ENCODE data around the gene MAP3K6. TPM values are rescaled to one million over a fixed set of nuclear protein-coding genes. Genes with fewer than 3 reads are reported as not detected.

MAP3K6 gene
- total RNA-seq, 1 donor from 2014 or later = 48.2 TPM

DNA sequence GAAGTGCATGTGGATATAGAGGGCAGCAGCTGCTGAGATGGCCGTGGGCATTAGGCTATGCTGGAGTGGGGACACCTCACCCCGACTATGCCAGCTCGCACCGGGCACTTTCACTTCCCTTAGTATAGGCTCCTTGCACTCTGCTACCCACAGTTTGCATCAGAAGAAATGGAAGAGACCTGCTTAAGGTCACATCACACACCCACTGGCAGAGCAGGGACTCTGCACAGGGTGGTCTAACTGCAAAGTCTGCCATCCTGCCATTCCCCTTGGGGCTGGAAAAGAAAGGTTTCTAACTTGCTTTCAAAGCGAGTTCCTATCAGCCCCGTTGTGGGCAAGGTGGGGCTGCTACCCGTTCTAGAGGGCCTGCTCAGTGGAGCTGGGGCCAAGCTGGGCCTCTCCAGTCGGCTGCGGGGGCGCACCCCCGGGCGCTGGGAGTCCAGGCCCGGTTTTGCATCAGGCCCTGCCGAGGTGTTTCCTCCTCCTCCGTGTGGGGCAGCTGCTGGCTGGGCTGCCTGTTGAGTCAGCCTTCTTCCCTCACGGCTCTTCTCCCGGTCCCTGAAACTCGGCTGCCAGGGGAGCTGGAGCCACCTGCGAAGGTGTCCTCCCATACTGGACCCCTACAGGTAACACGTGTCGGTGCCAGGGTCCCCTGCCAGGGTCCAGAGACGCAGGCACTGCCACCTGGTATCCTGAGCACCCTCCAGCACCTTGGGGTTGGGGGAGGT lies 25.1 kb downstream of the MAP3K6 start, which contains the start of gene SYTL1:
Gene SYTL1 (plus strand): TSS at position 498 of the 728 bp plus-strand sequence. CDS start 3,313 bp downstream, outside the sequence.
- no peak for DNase-seq (ENCODE audit: extremely low spot score, unreplicated experiment)
- peaks cover 31% of the 10 kb centered on the region for H3K4me1 Mint-ChIP-seq (ENCODE audit: unreplicated experiment)
- no peak within 1 kb of the TSS for H3K4me3 Mint-ChIP-seq (ENCODE audit: unreplicated experiment)
- TF ChIP-seq, protein P1, sequence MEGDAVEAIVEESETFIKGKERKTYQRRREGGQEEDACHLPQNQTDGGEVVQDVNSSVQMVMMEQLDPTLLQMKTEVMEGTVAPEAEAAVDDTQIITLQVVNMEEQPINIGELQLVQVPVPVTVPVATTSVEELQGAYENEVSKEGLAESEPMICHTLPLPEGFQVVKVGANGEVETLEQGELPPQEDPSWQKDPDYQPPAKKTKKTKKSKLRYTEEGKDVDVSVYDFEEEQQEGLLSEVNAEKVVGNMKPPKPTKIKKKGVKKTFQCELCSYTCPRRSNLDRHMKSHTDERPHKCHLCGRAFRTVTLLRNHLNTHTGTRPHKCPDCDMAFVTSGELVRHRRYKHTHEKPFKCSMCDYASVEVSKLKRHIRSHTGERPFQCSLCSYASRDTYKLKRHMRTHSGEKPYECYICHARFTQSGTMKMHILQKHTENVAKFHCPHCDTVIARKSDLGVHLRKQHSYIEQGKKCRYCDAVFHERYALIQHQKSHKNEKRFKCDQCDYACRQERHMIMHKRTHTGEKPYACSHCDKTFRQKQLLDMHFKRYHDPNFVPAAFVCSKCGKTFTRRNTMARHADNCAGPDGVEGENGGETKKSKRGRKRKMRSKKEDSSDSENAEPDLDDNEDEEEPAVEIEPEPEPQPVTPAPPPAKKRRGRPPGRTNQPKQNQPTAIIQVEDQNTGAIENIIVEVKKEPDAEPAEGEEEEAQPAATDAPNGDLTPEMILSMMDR (IDR thresholded peaks at IDR 0.05) = no peak
- peak within 1 kb of the TSS; percentile 41 for H3K27ac Mint-ChIP-seq (ENCODE audit: unreplicated experiment)
- peaks cover 6% of the 10 kb centered on the region for H3K36me3 Mint-ChIP-seq (ENCODE audit: unreplicated experiment)
- no peaks in the 10 kb centered on the region for H3K27me3 Mint-ChIP-seq (ENCODE audit: unreplicated experiment)
- no peaks in the 10 kb centered on the region for H3K9me3 Mint-ChIP-seq (ENCODE audit: unreplicated experiment)

DNA sequence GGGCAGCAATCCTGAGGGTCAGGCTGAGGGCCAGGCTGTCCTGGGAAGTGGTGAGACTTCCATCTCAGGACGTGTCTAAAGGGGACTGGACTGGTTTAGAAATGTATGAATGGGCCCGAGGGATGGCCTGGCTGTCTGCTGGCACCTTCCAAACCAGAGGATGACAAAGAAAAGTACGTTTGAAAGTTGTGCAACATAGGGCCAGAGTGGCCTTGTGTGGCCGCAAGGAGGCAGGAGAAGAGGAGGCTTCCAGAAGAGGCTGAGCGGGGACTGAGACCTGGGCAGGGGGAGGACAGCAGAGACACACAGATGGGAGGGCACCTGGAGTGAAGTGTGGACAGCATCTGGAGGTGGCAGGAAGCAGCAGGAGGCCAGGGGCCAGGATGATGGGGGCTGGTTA lies 27.5 kb downstream of the MAP3K6 start:
- Mint-ChIP-seq H3K4me3 (ENCODE audit: unreplicated experiment) (no peak overlapping the region), H3K27me3 (ENCODE audit: unreplicated experiment) (no peaks in the 10 kb centered on the region), H3K4me1 (ENCODE audit: unreplicated experiment) (peaks cover 31% of the 10 kb centered on the region), H3K9me3 (ENCODE audit: unreplicated experiment) (no peaks in the 10 kb centered on the region), H3K27ac (ENCODE audit: unreplicated experiment) (no peak overlapping the region), H3K36me3 (ENCODE audit: unreplicated experiment) (peaks cover 13% of the 10 kb centered on the region)
- TF ChIP-seq, protein P1 (IDR thresholded peaks at IDR 0.05) = no peak
- DNase-seq (ENCODE audit: extremely low spot score, unreplicated experiment) = no peak

DNA sequence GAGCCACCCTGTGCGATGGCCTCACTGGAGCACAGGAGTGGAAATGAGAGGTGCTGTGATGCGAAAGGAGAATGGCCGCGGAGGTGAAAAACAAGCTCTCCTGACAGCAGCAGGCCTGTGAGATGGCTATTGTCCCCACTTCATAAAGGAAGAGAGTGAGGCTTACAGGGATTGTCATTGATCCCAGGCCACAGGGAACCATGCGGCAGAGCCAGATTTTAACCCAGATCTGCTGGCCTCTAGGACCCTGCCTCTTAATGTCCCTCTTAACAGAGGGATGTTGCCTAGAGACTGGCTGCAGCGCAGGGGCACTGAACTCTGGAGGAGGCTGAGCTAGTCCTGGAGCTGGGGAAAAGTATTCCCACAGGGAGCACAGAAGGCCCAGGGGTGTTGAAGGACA lies 28.0 kb downstream of the MAP3K6 start:
- Mint-ChIP-seq H3K4me3 (ENCODE audit: unreplicated experiment) (no peak overlapping the region), H3K27ac (ENCODE audit: unreplicated experiment) (no peak overlapping the region), H3K4me1 (ENCODE audit: unreplicated experiment) (peaks cover 31% of the 10 kb centered on the region), H3K36me3 (ENCODE audit: unreplicated experiment) (peaks cover 13% of the 10 kb centered on the region), H3K27me3 (ENCODE audit: unreplicated experiment) (no peaks in the 10 kb centered on the region), H3K9me3 (ENCODE audit: unreplicated experiment) (no peaks in the 10 kb centered on the region)
- TF ChIP-seq, protein P1 (IDR thresholded peaks at IDR 0.05) = no peak
- no peak for DNase-seq (ENCODE audit: extremely low spot score, unreplicated experiment)

DNA sequence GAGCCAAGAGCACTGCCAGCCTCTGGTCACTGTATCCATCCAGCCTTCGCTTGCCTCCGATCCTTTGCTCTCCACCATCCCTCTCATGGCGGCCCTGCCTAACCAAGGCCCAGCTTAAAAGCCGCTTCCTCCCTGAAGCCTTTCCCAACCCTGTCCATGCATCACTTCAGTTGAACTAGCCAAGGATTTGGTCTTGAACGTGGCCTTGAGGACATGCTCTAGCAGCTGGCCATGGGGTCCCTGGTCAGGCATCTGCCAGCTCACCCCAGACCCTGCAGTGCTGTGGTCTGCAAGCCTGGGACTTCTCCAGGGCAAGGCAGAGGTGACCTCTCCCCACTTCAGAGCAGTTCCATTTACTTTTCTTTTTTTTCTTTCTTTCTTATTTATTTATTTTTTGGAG lies 30.0 kb downstream of the MAP3K6 start:
- Mint-ChIP-seq H3K36me3 (ENCODE audit: unreplicated experiment) (peaks cover 17% of the 10 kb centered on the region), H3K4me3 (ENCODE audit: unreplicated experiment) (no peak overlapping the region), H3K27ac (ENCODE audit: unreplicated experiment) (no peak overlapping the region), H3K27me3 (ENCODE audit: unreplicated experiment) (no peaks in the 10 kb centered on the region), H3K4me1 (ENCODE audit: unreplicated experiment) (peaks cover 20% of the 10 kb centered on the region), H3K9me3 (ENCODE audit: unreplicated experiment) (no peaks in the 10 kb centered on the region)
- TF ChIP-seq, protein P1 (IDR thresholded peaks at IDR 0.05) = no peak
- DNase-seq (ENCODE audit: extremely low spot score, unreplicated experiment) = no peak

DNA sequence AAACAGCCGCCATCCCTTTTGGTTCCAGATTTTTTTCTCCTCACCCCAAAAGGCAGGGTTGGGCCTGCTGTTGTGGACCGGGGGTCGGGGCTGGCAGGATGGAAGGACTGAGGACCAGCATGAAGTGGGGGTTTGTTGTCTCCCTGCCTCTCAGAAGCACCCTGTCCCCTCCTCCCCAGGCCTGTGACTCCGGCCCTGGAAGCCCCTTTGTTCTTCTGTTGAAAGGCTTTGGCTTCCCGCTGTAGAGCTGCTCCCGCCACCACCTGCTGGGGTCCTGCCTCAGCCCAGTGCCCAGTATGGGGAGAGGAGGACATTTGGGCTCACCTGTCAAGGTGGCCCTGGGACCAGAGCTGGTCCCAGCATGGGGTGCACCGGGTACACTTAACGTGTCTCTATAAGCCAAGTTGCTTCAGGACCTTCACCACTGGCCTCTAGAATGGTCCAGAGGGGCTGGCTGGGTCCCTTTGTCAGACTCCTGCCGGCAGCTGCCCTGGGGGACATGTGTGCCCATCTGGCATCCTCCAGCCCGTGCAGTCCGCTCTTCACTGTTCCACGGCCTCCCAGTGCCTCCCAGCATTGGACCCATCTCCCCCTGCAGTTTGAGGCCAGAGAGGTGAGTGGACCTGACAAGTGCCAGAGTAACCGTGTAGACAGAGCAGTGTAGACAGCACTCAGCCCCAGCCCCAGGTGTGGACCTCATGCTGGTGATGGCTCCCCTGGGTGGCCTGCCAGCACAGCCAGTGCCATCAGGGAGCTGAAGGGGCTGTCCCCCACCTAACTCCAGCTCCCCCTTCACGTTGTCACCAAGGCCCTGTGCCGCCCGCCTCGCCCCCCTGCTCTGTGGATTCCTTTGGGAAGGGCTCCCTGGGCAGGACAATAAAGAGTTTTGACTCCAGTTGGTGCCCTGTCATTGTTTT lies 31.0 kb downstream of the MAP3K6 start:
- H3K27me3 Mint-ChIP-seq (ENCODE audit: unreplicated experiment) = no peaks in the 10 kb centered on the region
- DNase-seq (ENCODE audit: extremely low spot score, unreplicated experiment) = no peak
- peaks cover 17% of the 10 kb centered on the region for H3K36me3 Mint-ChIP-seq (ENCODE audit: unreplicated experiment)
- H3K4me1 Mint-ChIP-seq (ENCODE audit: unreplicated experiment) = peaks cover 12% of the 10 kb centered on the region
- H3K4me3 Mint-ChIP-seq (ENCODE audit: unreplicated experiment) = no peak overlapping the region
- TF ChIP-seq, protein P1 (IDR thresholded peaks at IDR 0.05) = no peak
- H3K9me3 Mint-ChIP-seq (ENCODE audit: unreplicated experiment) = no peaks in the 10 kb centered on the region
- H3K27ac Mint-ChIP-seq (ENCODE audit: unreplicated experiment) = no peak overlapping the region
